ENCODE results near the gene ZEB1.

DNA sequence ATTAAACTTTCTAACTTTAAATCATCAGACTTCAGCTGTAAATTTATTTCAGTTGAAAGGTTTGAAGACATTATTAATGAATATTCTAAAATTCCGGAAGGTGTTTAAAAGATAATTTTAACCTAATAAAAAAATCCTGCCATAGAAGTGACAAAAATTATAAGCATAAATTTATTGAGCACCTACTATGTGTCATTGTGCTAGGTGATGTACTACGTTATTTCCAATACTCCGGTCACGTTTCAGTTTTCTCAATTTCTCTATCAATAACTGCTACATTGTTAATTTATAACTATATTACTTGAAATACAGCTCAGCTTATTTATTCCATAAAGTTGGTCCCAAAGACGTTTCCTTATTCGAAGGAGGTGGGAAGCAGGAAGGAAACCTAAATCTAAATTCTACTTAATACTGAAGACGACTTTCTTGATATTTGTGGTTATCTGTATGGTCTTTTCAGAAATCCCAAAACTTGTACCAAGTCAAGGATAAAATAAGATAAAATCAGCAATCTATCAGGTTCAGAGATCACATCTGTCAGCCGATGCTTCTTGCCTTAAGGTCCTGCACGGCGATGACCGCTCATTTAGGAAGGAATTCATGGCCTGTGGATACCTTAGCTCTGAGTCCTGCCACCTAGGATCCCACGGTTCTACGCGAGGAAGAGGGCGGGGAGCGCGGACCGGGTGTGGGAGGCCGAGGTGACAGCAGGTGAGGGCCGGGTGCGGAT is 1.2 kb upstream of the ZEB1 start:
- TF ChIP-seq CTCF (IDR thresholded peaks at IDR 0.05): no peak
- TF ChIP-seq EZH2 (IDR thresholded peaks at IDR 0.05): no peak

Measured in neural progenitor cell (in vitro differentiated cells).